Stromal cell of bone marrow (primary cell): ENCODE data around the gene SEMA6C.
"Not testable (repeated sequence)": the region's sequence is repeated elsewhere in the genome, so short reads cannot be mapped to it uniquely, and the experiment has no call there.

ENCODE experiments used
- DNase-seq: peaks from one replicate; pipeline ENCODE4 v3.0.0-alpha.2; 2012; ENCODE audit warnings: low read depth

Gene SEMA6C

DNA sequence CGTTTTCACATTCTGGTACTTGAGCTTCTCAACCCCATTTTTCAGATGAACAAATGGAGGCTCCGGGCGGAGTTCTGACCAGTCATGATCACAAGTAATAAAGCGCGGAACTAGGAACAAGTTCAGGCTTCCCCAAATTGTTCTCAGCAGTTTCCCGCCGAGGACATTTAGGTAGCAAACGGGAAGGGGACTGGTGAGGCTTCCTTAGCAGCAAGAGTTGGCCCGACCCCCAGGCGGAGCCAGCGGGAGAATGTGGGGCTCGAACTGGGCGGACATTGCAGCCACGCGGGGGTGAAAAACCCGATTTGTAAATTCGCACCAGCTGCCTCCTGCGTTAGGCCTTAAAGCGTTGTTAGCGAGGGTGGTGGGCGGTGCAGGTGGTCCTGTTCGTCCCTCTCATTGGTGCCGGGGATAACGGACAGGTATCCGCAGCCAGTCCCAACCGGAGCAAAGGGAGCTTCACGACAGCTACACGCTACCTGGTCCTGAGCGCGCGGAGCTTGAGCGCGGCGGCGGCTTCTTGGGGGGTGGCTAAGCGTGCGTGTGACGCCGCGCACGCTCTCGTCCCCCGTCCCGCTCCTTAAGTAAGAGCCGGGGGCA lies 15.3 kb downstream of the SEMA6C start:
- peak; percentile 47 for DNase-seq

DNA sequence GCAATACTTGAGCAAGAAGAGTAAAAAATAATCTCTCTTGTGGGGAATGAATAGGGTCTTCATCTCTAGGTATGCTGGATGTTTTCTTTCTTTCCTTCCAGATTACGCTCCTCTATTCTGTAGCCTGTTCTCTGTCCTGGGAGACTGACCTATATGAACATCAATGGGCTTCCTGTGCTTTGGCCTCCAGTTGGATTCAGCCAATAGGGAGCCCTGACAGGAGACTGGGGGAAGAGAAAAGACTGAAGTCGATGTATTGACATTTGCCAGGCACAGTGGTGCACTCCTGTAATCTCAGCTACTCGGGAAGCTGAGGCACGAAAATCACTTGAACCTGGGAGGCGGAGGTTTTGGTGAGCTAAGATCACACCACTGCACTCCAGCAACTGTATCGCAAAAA lies 17.6 kb downstream of the SEMA6C start:
- DNase-seq, result no peak

DNA sequence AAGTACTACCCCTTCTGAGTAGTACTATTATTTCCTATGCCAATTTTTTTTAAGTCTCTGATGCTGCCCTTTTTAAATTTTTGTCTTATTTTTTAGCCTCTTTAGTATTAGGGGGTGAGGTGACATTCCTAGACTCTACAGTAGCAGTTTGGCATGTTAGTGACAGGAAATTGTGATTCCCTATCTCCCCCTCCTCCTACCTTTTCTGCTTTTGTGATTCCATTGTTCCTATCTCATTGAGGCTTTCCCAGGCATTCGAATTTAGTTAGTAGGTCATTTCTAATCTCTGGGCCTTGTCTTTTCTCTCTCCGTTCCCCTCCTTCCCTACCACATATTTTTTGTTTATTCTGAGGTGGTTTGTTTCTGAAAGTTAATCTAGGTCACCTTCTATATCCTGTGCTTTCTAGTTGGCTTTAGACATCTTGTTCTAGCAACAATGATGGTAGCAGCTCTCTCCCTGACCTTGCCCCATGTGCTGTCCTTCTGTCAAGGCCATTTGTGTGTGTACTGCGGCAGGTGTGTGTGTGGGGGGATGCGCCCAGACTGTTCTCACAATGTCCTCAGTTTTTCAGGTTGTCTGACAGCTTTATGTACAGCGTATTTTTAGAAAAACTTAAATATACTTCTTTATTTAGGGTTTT lies 21.5 kb downstream of the SEMA6C start:
- no peak for DNase-seq

DNA sequence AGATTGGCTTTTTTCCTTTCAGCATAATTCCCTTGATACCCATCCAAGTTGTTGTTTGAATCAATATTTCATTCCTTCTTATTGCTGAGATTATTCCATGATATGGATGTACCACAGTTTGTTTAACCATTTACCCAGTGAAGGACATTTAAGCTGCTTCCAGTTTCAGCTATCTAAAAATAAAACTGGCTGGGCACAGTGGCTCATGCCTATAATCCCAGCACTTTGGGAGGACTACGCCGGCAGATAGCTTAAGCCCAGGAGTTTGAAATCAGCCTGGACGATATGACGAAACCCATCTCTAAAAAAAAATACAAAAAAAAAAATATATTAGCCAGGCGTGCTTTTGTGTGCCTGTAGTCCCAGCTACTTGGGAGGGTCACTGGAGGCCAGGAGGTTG lies 32.6 kb downstream of the SEMA6C start:
- no peak for DNase-seq

DNA sequence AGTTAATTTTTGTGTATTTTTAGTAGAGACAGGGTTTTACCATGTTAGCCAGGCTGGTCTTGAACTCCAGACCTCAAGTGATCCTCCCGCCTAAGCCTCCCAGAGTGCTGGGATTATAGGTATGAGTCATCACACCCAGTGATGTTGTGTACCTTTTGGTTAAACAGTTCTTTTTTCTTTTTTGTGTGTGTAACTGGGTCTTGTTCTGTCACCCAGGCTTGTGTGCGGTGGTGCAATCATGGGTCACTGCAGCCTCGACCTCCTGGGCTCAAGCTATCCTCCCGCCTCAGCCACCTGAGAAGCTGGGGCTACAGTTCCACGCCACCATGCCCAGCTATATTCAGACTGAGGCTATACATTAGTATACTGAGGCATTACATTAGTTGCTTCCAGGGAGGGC lies 38.1 kb downstream of the SEMA6C start:
- DNase-seq, result no peak

DNA sequence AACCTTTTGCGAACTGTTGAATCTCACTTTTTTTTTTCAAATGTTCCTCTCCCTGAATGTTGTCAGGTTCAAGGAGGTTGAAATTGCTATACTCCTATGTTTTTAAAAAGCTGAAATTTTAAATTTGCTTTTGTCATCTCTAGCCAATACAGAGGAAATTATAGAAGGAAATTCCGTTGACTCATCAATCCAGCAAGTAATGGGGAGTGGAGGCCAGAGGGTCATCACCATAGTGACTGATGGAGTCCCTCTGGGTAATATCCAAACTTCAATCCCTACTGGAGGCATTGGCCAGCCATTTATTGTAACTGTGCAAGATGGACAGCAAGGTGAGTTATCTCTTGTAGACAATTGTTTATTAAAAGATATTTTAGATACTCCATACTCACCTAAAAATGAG lies 39.5 kb downstream of the SEMA6C start:
- peak; percentile 57 for DNase-seq

DNA sequence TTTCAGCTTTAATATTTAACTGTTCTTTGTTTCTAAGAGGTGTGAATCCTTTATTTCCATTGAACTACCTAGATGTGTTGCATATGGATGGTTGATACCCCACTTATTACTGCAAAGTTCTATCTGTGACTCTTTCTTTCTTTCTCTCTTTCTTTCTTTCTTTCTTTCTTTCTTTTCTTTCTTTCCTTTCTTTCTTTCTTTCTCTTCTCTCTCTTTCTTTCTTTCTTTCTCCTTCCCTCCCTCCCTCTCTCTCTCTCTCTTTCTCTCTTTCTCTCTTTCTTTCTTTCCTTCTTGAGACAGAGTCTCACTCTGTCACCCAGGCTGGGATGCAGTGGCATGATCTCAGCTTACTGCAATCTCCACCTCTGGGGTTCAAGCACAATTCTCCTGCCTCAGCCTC lies 41.8 kb downstream of the SEMA6C start:
- DNase-seq, result no peak

DNA sequence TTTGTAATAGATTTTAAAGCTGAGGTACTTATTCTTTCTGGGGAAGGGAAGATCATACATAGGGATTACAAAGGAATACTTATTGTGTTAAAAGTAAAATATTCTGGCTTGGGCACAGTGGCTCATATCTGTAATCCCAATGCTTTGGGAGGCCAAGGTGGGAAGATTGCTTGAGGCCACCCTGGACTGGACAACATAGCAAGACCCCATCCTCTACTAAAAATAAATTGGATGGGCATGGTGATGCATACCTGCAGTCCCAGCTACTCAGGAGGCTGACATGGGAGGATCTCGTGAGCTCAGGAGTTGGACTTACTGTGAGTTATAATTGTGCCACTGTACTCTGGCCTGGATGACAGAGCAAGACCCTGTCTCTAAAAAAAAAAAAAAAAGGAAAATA lies 48.3 kb downstream of the SEMA6C start:
- no peak for DNase-seq

DNA sequence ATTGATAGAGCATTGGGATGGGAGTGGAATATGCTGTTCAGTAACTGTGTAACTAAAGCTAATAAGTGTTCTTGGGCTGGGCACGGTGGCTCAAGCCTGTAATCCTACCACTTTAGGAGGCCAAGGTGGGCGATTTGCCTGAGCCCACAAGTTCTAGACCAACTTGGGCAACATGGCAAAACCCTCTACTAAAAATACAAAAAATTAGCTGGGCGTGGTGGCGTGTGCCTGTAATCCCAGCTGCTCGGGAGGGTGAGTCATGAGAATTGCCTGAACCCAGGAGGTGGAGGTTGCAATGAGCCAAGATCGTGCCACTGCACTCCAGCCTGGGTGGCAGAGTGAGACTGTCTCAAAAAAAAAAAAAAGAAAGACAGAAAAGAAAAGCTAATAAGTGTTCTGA lies 49.0 kb downstream of the SEMA6C start:
- DNase-seq, result not testable (repeated sequence)

DNA sequence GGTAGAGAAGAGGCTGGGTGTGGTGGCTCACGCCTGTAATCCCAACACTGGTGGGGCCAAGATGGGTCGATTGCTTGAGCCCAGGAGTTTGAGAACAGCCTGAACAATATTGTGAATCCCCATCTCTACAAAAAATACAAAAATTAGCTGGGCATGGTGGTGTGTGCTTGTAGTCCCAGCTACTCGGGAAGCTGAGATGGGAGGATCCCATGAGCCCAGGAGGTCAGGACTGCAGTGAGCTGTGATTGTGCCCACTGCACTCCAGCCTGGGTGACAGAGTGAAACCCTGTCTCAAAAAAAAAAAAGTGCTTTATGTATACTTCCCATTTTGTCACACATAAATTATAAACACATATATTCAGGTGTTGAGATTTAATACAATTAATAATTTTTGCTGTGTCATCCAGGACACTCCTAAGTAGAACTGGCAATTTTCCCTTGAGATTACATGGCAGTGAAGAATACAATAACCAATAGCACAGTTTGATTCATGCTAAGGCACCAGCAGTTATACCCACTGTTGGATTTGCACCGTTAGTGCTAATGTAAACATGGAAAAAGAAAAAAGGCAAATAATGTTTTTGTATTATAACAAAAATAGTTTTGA lies 60.4 kb downstream of the SEMA6C start:
- no peak for DNase-seq
